PC-9 (cell line): ENCODE measurements around the gene STAMBPL1. TPM values are rescaled to one million over a fixed set of nuclear protein-coding genes. Genes with fewer than 3 reads are reported as not detected.

Experiments
- BruUV-seq: library from RNA; stranded (reverse); fragments of 400-500 nt; replicated peaks from 2 replicates; lab custom pipeline; 2021; lab: Mats Ljungman, UMichigan
- CTCF ChIA-PET: fragments of 300-600 bp; sonication (Branson Sonifier 250); formaldehyde crosslinking; loops from one replicate; lab custom pipeline; 2022; ENCODE audit warnings: antibody characterized with exemption; lab: Charles Lee
- POLR2A ChIA-PET: fragments of 300-600 bp; sonication (Branson Sonifier 250); formaldehyde crosslinking; loops from one replicate; lab custom pipeline; 2022; ENCODE audit warnings: antibody characterized with exemption; ENCODE audit not compliant: unreplicated experiment; lab: Charles Lee
- DNase-seq, 2 experiments: peaks; one replicate each; pipeline versions ENCODE4 v3.0.0 to v3.0.0-alpha.2; 2015 to 2022; ENCODE audit warnings: mixed read lengths in 1 of 2
- H2AFZ ChIP-seq: fragments of 200-600 bp; sonication (generic); 2 replicates; pipeline ENCODE4 v1.8.1; 2017; ENCODE audit warnings: antibody characterized with exemption
- H3F3A ChIP-seq: fragments of 200-600 bp; sonication (generic); 2 replicates; pipeline ENCODE4 v1.8.1; 2017; ENCODE audit warnings: antibody characterized with exemption, mild to moderate bottlenecking, low read depth; ENCODE audit not compliant: insufficient read depth
- H3K27ac ChIP-seq: fragments of 200-600 bp; sonication (generic); 2 replicates; pipeline ENCODE4 v1.6.1; 2016; ENCODE audit warnings: mixed run types
- H3K27me3 ChIP-seq: fragments of 200-600 bp; sonication (generic); 2 replicates; pipeline ENCODE4 v1.6.1; 2016; ENCODE audit warnings: low read depth, mixed run types; ENCODE audit not compliant: insufficient read depth
- H3K36me3 ChIP-seq: fragments of 200-600 bp; sonication (generic); 2 replicates; pipeline ENCODE4 v1.6.1; 2016; ENCODE audit warnings: low read depth, mixed run types
- H3K4me1 ChIP-seq: fragments of 200-600 bp; sonication (generic); replicated peaks from 2 replicates; pipeline ENCODE4 v1.6.1; 2016; ENCODE audit warnings: mixed run types; ENCODE audit not compliant: insufficient read depth
- H3K4me2 ChIP-seq: fragments of 200-600 bp; sonication (generic); 2 replicates; pipeline ENCODE4 v1.6.1; 2017; ENCODE audit warnings: mixed run types
- H3K4me3 ChIP-seq: fragments of 200-600 bp; sonication (generic); 2 replicates; pipeline ENCODE4 v1.6.1; 2016; ENCODE audit warnings: mixed run types
- H3K79me2 ChIP-seq: fragments of 200-600 bp; sonication (generic); 2 replicates; pipeline ENCODE4 v1.6.1; 2017; ENCODE audit warnings: low read depth, mixed run types
- H3K9me2 ChIP-seq: fragments of 200-600 bp; sonication (generic); 2 replicates; pipeline ENCODE4 v1.8.1; 2017; ENCODE audit warnings: mild to moderate bottlenecking; ENCODE audit not compliant: insufficient read depth
- H3K9me3 ChIP-seq: fragments of 200-600 bp; sonication (generic); 2 replicates; pipeline ENCODE4 v1.8.1; 2016; ENCODE audit warnings: low read depth; ENCODE audit not compliant: insufficient read depth
- H4K20me1 ChIP-seq: fragments of 200-600 bp; sonication (generic); 2 replicates; pipeline ENCODE4 v1.8.1; 2017; ENCODE audit not compliant: insufficient read depth
- EZH2 ChIP-seq: fragments of 200-600 bp; sonication (generic); IDR thresholded peaks from 2 replicates; pipeline ENCODE4 v1.8.0; 2017; ENCODE audit warnings: antibody characterized with exemption, low read depth
- intact Hi-C: fragments of 100-400 bp; cut with micrococcal nuclease; formaldehyde crosslinking; loops from one replicate; pipeline ENCODE4 v1.10.0; 2022; ENCODE audit not compliant: unreplicated experiment
- total RNA-seq: library from RNA; stranded (reverse); gene quantifications from 2 replicates; pipeline ENCODE4 v1.2.3, GENCODE V29; 2021
- TF ChIP-seq, protein P1 (sequence below): fragments of 200-600 bp; sonication (generic); conservative IDR thresholded peaks from 2 replicates; pipeline ENCODE4 v1.6.1; 2017; ENCODE audit warnings: mixed run types, antibody characterized with exemption, mild to moderate bottlenecking, moderate library complexity

STAMBPL1 gene
- total RNA-seq, 1 experiment from 2014 or later: 7.4 TPM

GRCh38 chr10:88890681-88891381 lies 10.8 kb downstream of the STAMBPL1 start:
- ChIA-PET CTCF (no interaction called here), POLR2A (no interaction called here)
- H3K27ac ChIP-seq: no peak overlapping the region

GRCh38 chr10:88892222-88892967 lies 12.3 kb downstream of the STAMBPL1 start:
- H3K4me1 ChIP-seq: peaks cover 20% of the 10 kb centered on the region
- CTCF ChIA-PET: no interaction called here
- H3K4me3 ChIP-seq: no peak overlapping the region
- no peak for DNase-seq
- TF ChIP-seq, protein P1, sequence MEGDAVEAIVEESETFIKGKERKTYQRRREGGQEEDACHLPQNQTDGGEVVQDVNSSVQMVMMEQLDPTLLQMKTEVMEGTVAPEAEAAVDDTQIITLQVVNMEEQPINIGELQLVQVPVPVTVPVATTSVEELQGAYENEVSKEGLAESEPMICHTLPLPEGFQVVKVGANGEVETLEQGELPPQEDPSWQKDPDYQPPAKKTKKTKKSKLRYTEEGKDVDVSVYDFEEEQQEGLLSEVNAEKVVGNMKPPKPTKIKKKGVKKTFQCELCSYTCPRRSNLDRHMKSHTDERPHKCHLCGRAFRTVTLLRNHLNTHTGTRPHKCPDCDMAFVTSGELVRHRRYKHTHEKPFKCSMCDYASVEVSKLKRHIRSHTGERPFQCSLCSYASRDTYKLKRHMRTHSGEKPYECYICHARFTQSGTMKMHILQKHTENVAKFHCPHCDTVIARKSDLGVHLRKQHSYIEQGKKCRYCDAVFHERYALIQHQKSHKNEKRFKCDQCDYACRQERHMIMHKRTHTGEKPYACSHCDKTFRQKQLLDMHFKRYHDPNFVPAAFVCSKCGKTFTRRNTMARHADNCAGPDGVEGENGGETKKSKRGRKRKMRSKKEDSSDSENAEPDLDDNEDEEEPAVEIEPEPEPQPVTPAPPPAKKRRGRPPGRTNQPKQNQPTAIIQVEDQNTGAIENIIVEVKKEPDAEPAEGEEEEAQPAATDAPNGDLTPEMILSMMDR: no peak
- TF ChIP-seq EZH2: no peak
- H3K9me2 ChIP-seq: no peaks in the 10 kb centered on the region
- POLR2A ChIA-PET: no interaction called here
- H3K79me2 ChIP-seq: peaks cover 20% of the 10 kb centered on the region
- H3F3A ChIP-seq: peaks cover 6% of the 10 kb centered on the region; the same call in 1 of the 2 replicates
- H2AFZ ChIP-seq: no peak overlapping the region
- H3K27me3 ChIP-seq: no peaks in the 10 kb centered on the region
- no peak overlapping the region for H3K4me2 ChIP-seq
- no peaks in the 10 kb centered on the region for H3K9me3 ChIP-seq
- no peak overlapping the region for H3K27ac ChIP-seq
- H4K20me1 ChIP-seq: no peaks in the 10 kb centered on the region
- no TSS peak for BruUV-seq
- H3K36me3 ChIP-seq: no peaks in the 10 kb centered on the region
- intact Hi-C loops: no loop called here

More at GRCh38 chr10:88890681-88891381, 10.8 kb downstream of the STAMBPL1 start:
- no peak overlapping the region for H3K4me3 ChIP-seq
- no peak for DNase-seq
- peaks cover 12% of the 10 kb centered on the region for H3K4me1 ChIP-seq
- intact Hi-C loops: no loop called here
- no peaks in the 10 kb centered on the region for H3K9me2 ChIP-seq
- H3K79me2 ChIP-seq: peaks cover 33% of the 10 kb centered on the region
- no TSS peak for BruUV-seq
- TF ChIP-seq, protein P1: no peak
- no peak for TF ChIP-seq EZH2
- no peak overlapping the region for H2AFZ ChIP-seq
- no peaks in the 10 kb centered on the region for H3K36me3 ChIP-seq
- no peaks in the 10 kb centered on the region for H3K27me3 ChIP-seq
- no peaks in the 10 kb centered on the region for H3F3A ChIP-seq
- H3K9me3 ChIP-seq: no peaks in the 10 kb centered on the region
- H3K4me2 ChIP-seq: no peak overlapping the region
- no peaks in the 10 kb centered on the region for H4K20me1 ChIP-seq

- BruUV-seq: no TSS peak
- H2AFZ ChIP-seq: no peak overlapping the region
- H3K79me2 ChIP-seq: 0 out of 2 replicates have a peak, but pooled peaks cover 9% of the 10 kb centered on the region
- intact Hi-C loops: no loop called here
- CTCF ChIA-PET: no interaction called here
- no peak overlapping the region for H3K4me2 ChIP-seq
- no peaks in the 10 kb centered on the region for H3K9me2 ChIP-seq
- TF ChIP-seq EZH2: no peak
- TF ChIP-seq, protein P1: no peak
- POLR2A ChIA-PET: no interaction called here
- no peak for DNase-seq
- no peaks in the 10 kb centered on the region for H3K36me3 ChIP-seq
- no peak overlapping the region for H3K4me3 ChIP-seq
- H4K20me1 ChIP-seq: no peaks in the 10 kb centered on the region
- H3K4me1 ChIP-seq: peaks cover 29% of the 10 kb centered on the region
- no peak overlapping the region for H3K27ac ChIP-seq
- peaks cover 6% of the 10 kb centered on the region; the same call in 1 of the 2 replicates for H3F3A ChIP-seq
- H3K9me3 ChIP-seq: no peaks in the 10 kb centered on the region
- no peaks in the 10 kb centered on the region for H3K27me3 ChIP-seq
Observed at GRCh38 chr10:88893611-88894010, 13.6 kb downstream of the STAMBPL1 start.
